Activated CD8-positive, alpha-beta memory T cell treated with anti-CD3 and anti-CD28 coated beads, Interleukin-2, amount 50 U/mL, for 1 hour (primary cell): ENCODE measurements around the gene WHRN.

Experiments
- DNase-seq: peaks from one replicate; pipeline ENCODE4 v3.0.0-alpha.2; 2020; ENCODE audit errors: extremely low read depth

Gene WHRN

DNA sequence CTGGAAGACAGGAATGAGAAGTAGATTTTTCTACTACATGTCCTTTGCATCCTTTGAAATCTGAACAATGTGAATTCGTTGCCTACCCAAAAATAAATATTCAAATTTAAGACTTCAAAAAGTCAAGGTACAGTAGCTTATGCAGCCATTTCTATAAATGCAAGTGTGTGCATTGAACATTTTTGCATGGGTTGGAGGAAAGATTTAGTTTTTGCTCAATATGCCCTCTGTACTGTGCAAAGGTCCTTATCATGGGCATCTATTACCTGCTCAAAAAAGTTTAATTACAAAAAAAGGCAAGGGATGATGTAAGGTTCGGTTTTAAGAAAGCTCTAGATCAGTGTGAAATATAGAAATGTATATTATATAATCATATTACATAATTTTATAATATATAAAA lies 140.1 kb downstream of the WHRN start:
- no peak for DNase-seq

DNA sequence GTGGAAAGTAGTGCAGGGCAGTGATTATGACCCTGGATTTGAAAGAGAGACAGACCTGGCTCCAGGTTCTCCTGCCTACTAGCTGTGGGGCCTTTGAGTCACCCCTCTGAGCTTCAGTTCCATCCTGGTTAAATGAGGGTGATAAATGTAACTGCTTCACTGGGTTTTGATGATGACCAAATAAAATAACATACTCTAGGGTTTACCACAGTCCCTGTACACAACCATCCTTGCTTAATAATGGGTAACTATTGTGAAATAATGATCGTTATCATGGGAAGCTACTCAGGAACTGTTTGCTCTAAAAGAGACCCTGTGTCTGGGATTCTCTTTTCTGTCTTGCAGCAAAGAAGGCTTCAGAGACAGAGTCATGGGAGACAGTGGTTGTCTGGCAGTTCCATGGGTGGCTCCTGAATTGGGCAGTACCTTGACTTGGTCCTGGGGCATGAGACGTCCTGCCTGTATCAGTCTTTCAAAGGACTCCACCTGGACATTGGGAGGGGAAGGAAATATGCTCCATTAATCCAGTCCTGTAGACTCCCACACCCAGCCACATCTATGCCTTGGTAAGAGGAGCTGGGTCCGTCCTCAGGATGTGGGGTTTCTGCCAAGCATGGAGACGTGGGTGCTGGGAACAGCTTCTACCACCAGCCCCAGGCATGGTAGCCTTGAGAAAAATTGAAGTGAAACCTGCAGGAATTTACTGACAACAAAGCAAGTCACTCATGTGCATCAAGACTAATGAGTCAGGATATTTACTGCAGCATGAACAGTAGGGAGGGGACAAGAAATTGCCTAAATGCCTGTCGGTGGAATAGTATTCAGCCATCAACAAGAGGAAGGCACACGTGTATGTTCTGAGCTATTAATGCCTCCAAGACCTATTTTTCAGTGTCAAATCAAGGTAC lies 140.9 kb downstream of the WHRN start:
- DNase-seq, result no peak

DNA sequence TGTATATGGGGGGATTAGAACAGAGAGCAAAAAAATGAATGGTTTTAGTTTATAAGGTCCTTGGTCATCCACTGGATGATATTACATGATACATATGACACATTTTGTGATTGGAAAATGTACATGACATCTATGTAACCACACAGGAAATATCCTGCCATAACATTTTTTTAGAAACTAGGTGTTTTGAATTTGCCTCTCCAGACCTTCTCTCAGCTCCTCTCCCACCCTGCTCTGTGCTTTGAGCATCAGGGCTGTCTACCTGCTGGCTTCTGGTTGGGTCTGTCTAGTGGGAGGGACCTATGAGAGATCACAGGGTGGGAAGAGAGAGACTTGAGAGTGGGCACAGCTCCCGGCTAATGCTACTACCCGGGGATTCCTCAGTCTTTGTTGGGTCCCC lies 141.8 kb downstream of the WHRN start:
- DNase-seq, result no peak

DNA sequence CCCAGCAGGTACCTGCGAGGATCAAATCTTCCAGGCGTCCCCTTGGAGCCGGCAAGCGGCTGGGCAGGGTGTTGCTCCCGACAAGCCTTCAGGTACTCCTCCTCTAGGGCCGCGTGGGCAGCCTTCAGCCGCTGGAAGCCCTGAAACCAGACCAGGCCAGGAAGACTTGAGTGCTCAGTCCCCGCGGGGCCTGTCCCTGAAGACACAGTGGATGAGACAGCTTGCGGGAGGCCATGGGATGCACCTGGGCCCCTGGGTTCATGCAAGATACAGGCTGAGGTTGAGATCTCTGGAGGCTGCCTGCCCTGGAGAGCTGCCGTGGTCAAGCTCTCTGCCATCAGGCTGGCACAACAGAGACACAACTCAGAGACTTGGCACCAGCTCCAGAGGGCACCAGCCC lies 142.9 kb downstream of the WHRN start:
- DNase-seq, result no peak

DNA sequence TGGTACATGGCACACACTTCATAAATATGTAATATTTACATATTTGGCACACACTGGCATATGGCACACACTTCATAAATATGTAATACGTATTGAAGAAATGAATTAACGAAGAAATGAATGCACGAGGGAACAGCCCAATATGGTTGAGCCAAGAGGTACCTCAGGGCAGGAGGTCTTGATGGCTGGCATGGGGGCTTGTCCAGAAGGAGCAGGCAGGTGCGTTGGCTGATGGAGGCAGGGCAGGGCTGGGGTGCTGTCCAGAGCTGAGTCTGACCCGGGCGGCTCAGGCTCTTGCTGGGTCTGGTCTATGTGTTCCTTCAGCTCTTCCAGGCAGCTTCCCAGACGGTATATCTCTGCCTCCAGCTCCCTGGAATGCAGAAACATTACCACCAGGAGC lies 143.7 kb downstream of the WHRN start:
- DNase-seq, result no peak

DNA sequence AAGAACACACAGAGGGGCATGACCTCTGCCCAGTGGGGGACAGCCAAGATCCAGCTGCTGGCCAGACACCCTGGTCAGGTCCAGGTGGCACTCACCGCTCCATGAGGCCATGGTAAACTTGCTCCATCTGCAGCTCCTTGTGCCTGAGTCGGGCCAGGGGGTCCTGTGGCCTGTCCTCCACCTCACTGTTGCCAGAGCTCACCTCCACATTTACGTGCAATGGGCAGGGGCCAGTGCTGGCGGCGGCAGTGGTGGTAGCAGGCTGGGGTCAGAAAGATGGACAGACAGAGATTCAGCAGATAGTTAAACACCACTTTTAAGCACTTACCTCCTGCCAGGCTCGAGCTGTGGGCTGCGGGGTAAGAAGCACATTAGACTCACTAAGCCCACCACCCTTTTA lies 145.5 kb downstream of the WHRN start:
- DNase-seq, result no peak

DNA sequence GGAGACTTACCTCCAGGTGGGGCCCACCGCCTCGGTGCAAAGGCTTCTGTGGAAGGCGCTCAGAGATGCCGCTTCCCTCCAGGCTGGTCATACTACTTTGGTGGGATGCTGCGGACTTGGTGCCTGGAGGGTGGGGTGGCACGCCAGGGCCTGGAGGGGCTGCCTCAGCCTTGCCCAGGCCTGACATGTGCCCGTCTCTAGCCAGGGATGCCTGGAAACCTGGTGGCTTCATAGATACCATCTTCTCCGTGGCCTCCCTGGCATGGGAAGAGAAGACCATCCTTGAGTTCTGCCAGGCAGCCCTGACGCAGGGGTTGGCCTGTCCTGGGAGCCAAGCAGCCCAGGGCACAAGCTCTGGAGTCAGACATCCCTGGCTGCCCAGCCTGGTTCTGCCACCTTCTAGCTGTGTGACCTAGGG lies 147.4 kb downstream of the WHRN start:
- no peak for DNase-seq

DNA sequence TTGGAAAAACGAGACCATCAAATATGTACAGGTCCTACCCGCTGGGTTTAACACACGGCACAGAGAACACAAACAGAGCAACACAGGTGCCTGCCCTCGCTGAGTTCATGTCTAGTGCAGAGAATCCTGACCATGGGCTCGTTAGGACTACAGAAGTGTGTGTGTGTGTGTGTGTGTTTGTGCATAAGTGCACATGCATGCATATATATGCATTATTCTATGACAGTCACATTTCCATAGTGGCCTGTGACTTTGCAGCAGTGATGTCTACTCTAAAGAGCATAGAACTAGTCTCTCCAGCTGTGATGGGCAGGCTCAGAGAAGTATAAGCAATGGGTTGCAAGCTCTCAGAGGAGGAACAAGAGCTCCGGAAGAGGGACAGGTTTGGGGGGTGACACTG lies 147.9 kb downstream of the WHRN start:
- no peak for DNase-seq

DNA sequence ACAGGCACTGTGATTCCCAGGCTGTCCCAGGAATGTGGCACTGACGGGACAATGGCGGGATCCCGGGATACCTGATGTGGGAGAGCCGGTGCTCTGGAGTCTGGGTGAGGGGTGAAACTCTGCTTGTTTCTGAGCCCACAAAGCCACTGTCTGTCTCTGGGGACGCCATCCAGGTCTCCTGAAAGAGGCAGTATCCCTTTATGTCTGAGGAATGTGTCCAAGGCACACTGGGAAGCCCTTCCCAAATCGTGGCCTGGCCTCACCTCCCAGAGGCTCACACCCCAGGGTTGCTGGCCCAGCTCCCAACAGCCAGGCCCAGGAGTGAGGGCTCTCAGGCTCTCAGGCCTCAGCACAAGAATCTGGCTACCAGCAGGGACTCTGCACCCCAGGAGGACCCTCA lies 148.5 kb downstream of the WHRN start:
- no peak for DNase-seq

DNA sequence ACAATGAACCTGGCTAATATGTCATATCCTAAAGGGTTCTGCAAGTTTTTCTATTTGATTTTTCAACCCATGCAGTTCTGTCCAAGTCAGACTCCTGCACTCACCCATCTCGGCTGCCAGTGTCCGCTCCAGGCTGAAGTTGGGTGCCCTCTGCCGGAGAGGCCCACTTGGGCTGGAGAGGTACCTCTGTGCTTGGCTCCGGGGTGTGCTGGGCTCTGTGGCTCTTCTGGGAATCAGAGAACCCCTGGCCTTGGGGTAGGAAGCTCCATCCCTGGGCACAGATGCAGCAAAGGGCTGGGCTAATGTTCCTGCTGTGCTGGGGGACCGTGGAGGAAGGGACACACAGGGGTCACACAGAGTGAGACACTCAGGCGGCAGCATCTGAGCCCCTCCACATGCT lies 149.5 kb downstream of the WHRN start:
- no peak for DNase-seq
